DMS 273 (cell line): ENCODE measurements around the gene SLAMF7.
A peak's percentile ranks its signal among the peaks of the same experiment; 100 is the strongest.

Source experiments
- DNase-seq: peaks from one replicate; lab custom pipeline; 2025; ENCODE audit not compliant: unreplicated experiment; lab: John Stamatoyannopoulos, UW

Gene SLAMF7

GRCh38 chr1:160744852-160745520 lies 5.9 kb downstream of the SLAMF7 start:
- no peak for DNase-seq

- DNase-seq = no peak
Observed at GRCh38 chr1:160745551-160745950, 6.5 kb downstream of the SLAMF7 start.

GRCh38 chr1:160746836-160747500 lies 7.9 kb downstream of the SLAMF7 start:
- DNase-seq = no peak

- DNase-seq = no peak
Observed at GRCh38 chr1:160747717-160748116, 8.7 kb downstream of the SLAMF7 start.

GRCh38 chr1:160748181-160748877 lies 9.3 kb downstream of the SLAMF7 start:
- peak; percentile 4 for DNase-seq

- DNase-seq = no peak
Observed at GRCh38 chr1:160748878-160749269, 9.8 kb downstream of the SLAMF7 start.

GRCh38 chr1:160750608-160751007 lies 11.6 kb downstream of the SLAMF7 start:
- no peak for DNase-seq

- DNase-seq = no peak
Observed at GRCh38 chr1:160752406-160752805, 13.4 kb downstream of the SLAMF7 start.

GRCh38 chr1:160752924-160753323 lies 13.9 kb downstream of the SLAMF7 start:
- no peak for DNase-seq

- no peak for DNase-seq
Observed at GRCh38 chr1:160753594-160753993, 14.5 kb downstream of the SLAMF7 start.

- no peak for DNase-seq
Observed at GRCh38 chr1:160755461-160755860, 16.4 kb downstream of the SLAMF7 start.

- DNase-seq = no peak
Observed at GRCh38 chr1:160755911-160756848, 17.1 kb downstream of the SLAMF7 start.

GRCh38 chr1:160756849-160757201 lies 17.8 kb downstream of the SLAMF7 start:
- DNase-seq = no peak

GRCh38 chr1:160758521-160758920 lies 19.5 kb downstream of the SLAMF7 start:
- no peak for DNase-seq

- DNase-seq = no peak
Observed at GRCh38 chr1:160759740-160760139, 20.7 kb downstream of the SLAMF7 start.

GRCh38 chr1:160761046-160761445 lies 22.0 kb downstream of the SLAMF7 start:
- DNase-seq = no peak

GRCh38 chr1:160761886-160762285 lies 22.8 kb downstream of the SLAMF7 start:
- DNase-seq = no peak

GRCh38 chr1:160763993-160764392 lies 24.9 kb downstream of the SLAMF7 start:
- no peak for DNase-seq

GRCh38 chr1:160767395-160768294 lies 28.6 kb downstream of the SLAMF7 start:
- no peak for DNase-seq

GRCh38 chr1:160768295-160768657 lies 29.2 kb downstream of the SLAMF7 start:
- DNase-seq = peak; percentile 7
